Neural cell (in vitro differentiated cells): ENCODE measurements around the gene ABHD4. TPM values are rescaled to one million over a fixed set of nuclear protein-coding genes. Genes with fewer than 3 reads are reported as not detected.

ENCODE experiments used
- H2AFZ ChIP-seq: fragments of 200-600, 300-800 bp; sonication (generic), shearing (Covaris generic); 2 replicates; pipeline ENCODE4 v1.6.0; 2014; ENCODE audit warnings: low read depth, mild to moderate bottlenecking, antibody characterized with exemption, low read length, moderate library complexity
- H3F3A ChIP-seq: fragments of 200-600 bp; shearing (Covaris generic); 2 replicates; pipeline ENCODE4 v1.6.1; 2016; ENCODE audit warnings: mild to moderate bottlenecking, moderate library complexity, mixed read lengths, antibody characterized with exemption, low read length; ENCODE audit not compliant: insufficient read depth, poor library complexity, severe bottlenecking
- H3K27ac ChIP-seq: fragments of 200-600, 300-800 bp; sonication (generic), shearing (Covaris generic); 2 replicates; pipeline ENCODE4 v1.5.1; 2014; ENCODE audit warnings: mild to moderate bottlenecking, low read length, moderate library complexity
- H3K27me3 ChIP-seq: fragments of 300-800, 200-600 bp; sonication (generic), shearing (Covaris generic); 2 replicates; pipeline ENCODE4 v1.6.0; 2014; ENCODE audit warnings: mild to moderate bottlenecking, low read depth, low read length, moderate library complexity; ENCODE audit not compliant: insufficient read depth
- H3K36me3 ChIP-seq: fragments of 300-800, 200-600 bp; sonication (generic), shearing (Covaris generic); 2 replicates; pipeline ENCODE4 v1.5.1; 2014; ENCODE audit warnings: mild to moderate bottlenecking, antibody characterized with exemption, low read length, moderate library complexity; ENCODE audit not compliant: insufficient read depth
- H3K4me2 ChIP-seq: fragments of 300-800, 200-600 bp; sonication (generic), shearing (Covaris generic); 2 replicates; pipeline ENCODE4 v1.6.0; 2014; ENCODE audit warnings: mild to moderate bottlenecking, low read length
- H3K4me3 ChIP-seq: fragments of 300-800, 200-600 bp; sonication (generic), shearing (Covaris generic); 2 replicates; pipeline ENCODE4 v1.5.1; 2014; ENCODE audit warnings: mild to moderate bottlenecking, low read length, moderate library complexity
- H3K79me2 ChIP-seq: fragments of 200-600 bp; shearing (Covaris generic); replicated peaks from 2 replicates; pipeline ENCODE4 v1.6.0; 2014; ENCODE audit warnings: mild to moderate bottlenecking, low read length, moderate library complexity; ENCODE audit not compliant: insufficient read depth
- H3K9ac ChIP-seq: fragments of 300-800, 200-600 bp; sonication (generic), shearing (Covaris generic); 2 replicates; pipeline ENCODE4 v1.6.1; 2016; ENCODE audit warnings: mild to moderate bottlenecking, low read length, mixed read lengths
- H3K9me2 ChIP-seq: fragments of 200-600 bp; shearing (Covaris generic); 2 replicates; pipeline ENCODE4 v1.6.1; 2016; ENCODE audit warnings: mild to moderate bottlenecking, low read length, mixed read lengths; ENCODE audit not compliant: insufficient read depth
- H3K9me3 ChIP-seq: fragments of 200-600, 300-800 bp; sonication (generic), shearing (Covaris generic); 2 replicates; pipeline ENCODE4 v1.6.1; 2016; ENCODE audit warnings: mild to moderate bottlenecking, mixed run types, low read length, moderate library complexity, mixed read lengths
- H4K20me1 ChIP-seq: fragments of 200-600 bp; shearing (Covaris generic); 2 replicates; pipeline ENCODE4 v1.6.1; 2016; ENCODE audit warnings: mild to moderate bottlenecking, mixed run types; ENCODE audit not compliant: insufficient read depth
- EP300 ChIP-seq: fragments of 450-650 bp; conservative IDR thresholded peaks from 2 replicates; pipeline ENCODE4 v1.6.1; 2014; ENCODE audit warnings: antibody characterized with exemption, mild to moderate bottlenecking, moderate library complexity; ENCODE audit not compliant: poor library complexity, severe bottlenecking
- EZH2 ChIP-seq: fragments of 200-600, 300-800 bp; shearing (Covaris generic), sonication (generic); IDR thresholded peaks from 2 replicates; pipeline ENCODE4 v1.6.1; 2014; ENCODE audit warnings: antibody characterized with exemption, low read length, borderline replicate concordance, mild to moderate bottlenecking; ENCODE audit not compliant: insufficient read depth, poor library complexity, severe bottlenecking
- MXI1 ChIP-seq: fragments of 450-650 bp; conservative IDR thresholded peaks from 2 replicates; pipeline ENCODE4 v1.6.1; 2014; ENCODE audit warnings: antibody characterized with exemption, mild to moderate bottlenecking; ENCODE audit not compliant: poor library complexity, severe bottlenecking
- POLR2AphosphoS5 ChIP-seq: IDR thresholded peaks from 2 replicates; pipeline ENCODE4 v1.6.1; 2012
- RAD21 ChIP-seq: fragments of 450-650 bp; conservative IDR thresholded peaks from 2 replicates; pipeline ENCODE4 v1.6.1; 2014; ENCODE audit warnings: antibody characterized with exemption, mild to moderate bottlenecking, moderate library complexity
- SMC3 ChIP-seq: fragments of 450-650 bp; conservative IDR thresholded peaks from 2 replicates; pipeline ENCODE4 v1.6.1; 2014; ENCODE audit warnings: antibody characterized with exemption, mild to moderate bottlenecking, moderate library complexity; ENCODE audit not compliant: poor library complexity
- TAF1 ChIP-seq: IDR thresholded peaks from 2 replicates; pipeline ENCODE4 v1.6.1; 2012; ENCODE audit warnings: low read depth
- polyA plus RNA-seq: library from polyadenylated mRNA; depleted of rRNA; stranded (reverse); fragments of >200 nt; gene quantifications from 2 replicates; pipeline ENCODE4 v1.2.3, GENCODE V29; 2014
- TF ChIP-seq, protein P1 (sequence below): IDR thresholded peaks from 2 replicates; pipeline ENCODE4 v1.6.1; 2012; ENCODE audit warnings: borderline replicate concordance
- TF ChIP-seq, protein P2 (sequence below): fragments of 450-650 bp; IDR thresholded peaks from 2 replicates; pipeline ENCODE4 v1.5.1; 2014; ENCODE audit warnings: antibody characterized with exemption, mild to moderate bottlenecking, moderate library complexity; ENCODE audit not compliant: poor library complexity, severe bottlenecking

The ABHD4 gene
- polyA plus RNA-seq, 1 donor from 2014 or later: 2.6 TPM

DNA sequence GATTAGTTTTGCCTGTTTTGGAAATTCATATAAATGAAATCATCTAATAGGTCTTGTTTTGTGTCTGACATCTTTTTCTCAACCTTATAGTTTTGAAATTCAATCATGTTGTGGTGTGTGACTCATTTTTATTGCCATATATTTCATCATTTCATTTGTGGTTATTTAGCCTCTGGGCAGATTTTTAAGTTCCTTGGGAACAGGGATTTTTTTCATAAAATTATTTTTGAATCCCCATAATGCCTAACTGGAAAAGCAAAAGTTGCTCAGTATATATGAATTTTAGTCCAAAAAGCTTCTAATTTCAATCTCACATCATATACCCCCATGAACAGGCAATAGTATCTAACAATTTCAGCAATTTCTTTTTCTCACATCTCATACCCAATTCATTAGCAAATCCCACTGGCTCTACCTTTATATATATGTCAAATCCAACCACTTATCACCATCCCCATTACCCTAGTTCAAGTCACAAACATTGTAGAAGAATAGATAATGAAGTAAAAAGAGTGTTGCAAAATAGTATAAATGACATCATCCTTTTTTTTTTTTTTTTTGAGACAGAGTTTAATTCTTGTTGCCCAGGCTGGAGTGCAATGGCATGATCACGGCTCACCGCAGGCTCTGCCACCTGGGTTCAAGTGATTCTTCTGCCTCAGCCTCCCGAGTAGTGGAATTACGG, 48.6 kb downstream of the ABHD4 start:
- Histone ChIP-seq H3K9me2 (no peaks in the 10 kb centered on the region), H3K27ac (no peak overlapping the region), H3K4me2 (no peak overlapping the region), H3K9me3 (no peaks in the 10 kb centered on the region), H3K79me2 (no peaks in the 10 kb centered on the region), H2AFZ (no peak overlapping the region), H3K9ac (no peak overlapping the region), H3K36me3 (no peaks in the 10 kb centered on the region), H3K27me3 (no peaks in the 10 kb centered on the region), H4K20me1 (no peaks in the 10 kb centered on the region), H3K4me3 (no peak overlapping the region), H3F3A (no peaks in the 10 kb centered on the region)
- TF ChIP-seq TAF1 (no peak), POLR2AphosphoS5 (no peak), RAD21 (no peak), EZH2 (no peak), SMC3 (no peak), EP300 (no peak)
- TF ChIP-seq, protein P1, sequence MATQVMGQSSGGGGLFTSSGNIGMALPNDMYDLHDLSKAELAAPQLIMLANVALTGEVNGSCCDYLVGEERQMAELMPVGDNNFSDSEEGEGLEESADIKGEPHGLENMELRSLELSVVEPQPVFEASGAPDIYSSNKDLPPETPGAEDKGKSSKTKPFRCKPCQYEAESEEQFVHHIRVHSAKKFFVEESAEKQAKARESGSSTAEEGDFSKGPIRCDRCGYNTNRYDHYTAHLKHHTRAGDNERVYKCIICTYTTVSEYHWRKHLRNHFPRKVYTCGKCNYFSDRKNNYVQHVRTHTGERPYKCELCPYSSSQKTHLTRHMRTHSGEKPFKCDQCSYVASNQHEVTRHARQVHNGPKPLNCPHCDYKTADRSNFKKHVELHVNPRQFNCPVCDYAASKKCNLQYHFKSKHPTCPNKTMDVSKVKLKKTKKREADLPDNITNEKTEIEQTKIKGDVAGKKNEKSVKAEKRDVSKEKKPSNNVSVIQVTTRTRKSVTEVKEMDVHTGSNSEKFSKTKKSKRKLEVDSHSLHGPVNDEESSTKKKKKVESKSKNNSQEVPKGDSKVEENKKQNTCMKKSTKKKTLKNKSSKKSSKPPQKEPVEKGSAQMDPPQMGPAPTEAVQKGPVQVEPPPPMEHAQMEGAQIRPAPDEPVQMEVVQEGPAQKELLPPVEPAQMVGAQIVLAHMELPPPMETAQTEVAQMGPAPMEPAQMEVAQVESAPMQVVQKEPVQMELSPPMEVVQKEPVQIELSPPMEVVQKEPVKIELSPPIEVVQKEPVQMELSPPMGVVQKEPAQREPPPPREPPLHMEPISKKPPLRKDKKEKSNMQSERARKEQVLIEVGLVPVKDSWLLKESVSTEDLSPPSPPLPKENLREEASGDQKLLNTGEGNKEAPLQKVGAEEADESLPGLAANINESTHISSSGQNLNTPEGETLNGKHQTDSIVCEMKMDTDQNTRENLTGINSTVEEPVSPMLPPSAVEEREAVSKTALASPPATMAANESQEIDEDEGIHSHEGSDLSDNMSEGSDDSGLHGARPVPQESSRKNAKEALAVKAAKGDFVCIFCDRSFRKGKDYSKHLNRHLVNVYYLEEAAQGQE: no peak
- TF ChIP-seq, protein P2, sequence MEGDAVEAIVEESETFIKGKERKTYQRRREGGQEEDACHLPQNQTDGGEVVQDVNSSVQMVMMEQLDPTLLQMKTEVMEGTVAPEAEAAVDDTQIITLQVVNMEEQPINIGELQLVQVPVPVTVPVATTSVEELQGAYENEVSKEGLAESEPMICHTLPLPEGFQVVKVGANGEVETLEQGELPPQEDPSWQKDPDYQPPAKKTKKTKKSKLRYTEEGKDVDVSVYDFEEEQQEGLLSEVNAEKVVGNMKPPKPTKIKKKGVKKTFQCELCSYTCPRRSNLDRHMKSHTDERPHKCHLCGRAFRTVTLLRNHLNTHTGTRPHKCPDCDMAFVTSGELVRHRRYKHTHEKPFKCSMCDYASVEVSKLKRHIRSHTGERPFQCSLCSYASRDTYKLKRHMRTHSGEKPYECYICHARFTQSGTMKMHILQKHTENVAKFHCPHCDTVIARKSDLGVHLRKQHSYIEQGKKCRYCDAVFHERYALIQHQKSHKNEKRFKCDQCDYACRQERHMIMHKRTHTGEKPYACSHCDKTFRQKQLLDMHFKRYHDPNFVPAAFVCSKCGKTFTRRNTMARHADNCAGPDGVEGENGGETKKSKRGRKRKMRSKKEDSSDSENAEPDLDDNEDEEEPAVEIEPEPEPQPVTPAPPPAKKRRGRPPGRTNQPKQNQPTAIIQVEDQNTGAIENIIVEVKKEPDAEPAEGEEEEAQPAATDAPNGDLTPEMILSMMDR: no peak

DNA sequence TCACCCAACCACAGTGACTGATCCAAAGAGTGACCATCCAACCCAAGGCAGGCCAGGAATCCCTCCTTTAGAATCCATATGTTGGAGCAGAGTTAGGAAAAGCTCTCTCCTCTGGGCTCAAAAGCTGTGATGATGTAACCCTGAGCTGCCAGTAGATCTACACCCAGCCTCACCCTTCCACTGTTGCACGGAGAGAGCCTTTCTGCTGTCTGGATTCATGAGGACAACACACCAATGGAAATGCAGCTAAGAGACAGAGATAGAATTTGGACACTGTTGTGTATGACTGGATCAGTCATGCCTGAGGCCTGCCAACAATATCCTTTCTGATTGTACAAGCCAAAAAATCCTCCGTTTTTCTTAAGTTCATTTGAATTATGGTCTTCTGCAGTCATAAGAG, 50.4 kb downstream of the ABHD4 start:
- no peak overlapping the region for H3K9ac ChIP-seq
- H2AFZ ChIP-seq: no peak overlapping the region
- H3K27me3 ChIP-seq: no peaks in the 10 kb centered on the region
- no peaks in the 10 kb centered on the region for H3K79me2 ChIP-seq
- no peaks in the 10 kb centered on the region for H4K20me1 ChIP-seq
- no peak overlapping the region for H3K27ac ChIP-seq
- no peaks in the 10 kb centered on the region for H3K36me3 ChIP-seq
- TF ChIP-seq SMC3 (no peak), EP300 (no peak), EZH2 (no peak), MXI1 (no peak), TAF1 (no peak), RAD21 (no peak), POLR2AphosphoS5 (no peak)
- TF ChIP-seq, protein P1: no peak
- TF ChIP-seq, protein P2: no peak
- no peak overlapping the region for H3K4me3 ChIP-seq
- H3K4me2 ChIP-seq: no peak overlapping the region
- no peaks in the 10 kb centered on the region for H3K9me2 ChIP-seq
- no peaks in the 10 kb centered on the region for H3K9me3 ChIP-seq
- H3F3A ChIP-seq: no peaks in the 10 kb centered on the region
